IMR-90 (cell line): ENCODE data around the gene PLXNA4. TPM values are rescaled to one million over a fixed set of nuclear protein-coding genes. Genes with fewer than 3 reads are reported as not detected.

Source experiments
- ATAC-seq: fragments of 200-7000 bp; cut with Tn5 transposase; 2 replicates; pipeline ENCODE4 v1.9.1; 2020; ENCODE audit warnings: low read depth, mild to moderate bottlenecking, moderate library complexity
- BruUV-seq: library from RNA; stranded (reverse); fragments of 400-500 nt; replicated peaks from 2 replicates; lab custom pipeline; 2021; lab: Mats Ljungman, UMichigan
- CTCF ChIA-PET: fragments of 300-600 bp; formaldehyde crosslinking; extraction: SDS; loops from one replicate; lab custom pipeline; 2021; ENCODE audit warnings: antibody characterized with exemption; lab: Yijun Ruan, JAX
- POLR2A ChIA-PET: fragments of 300-600 bp; sonication (Branson Sonifier 250); formaldehyde crosslinking; loops from one replicate; lab custom pipeline; 2022; ENCODE audit warnings: antibody characterized with exemption; ENCODE audit not compliant: unreplicated experiment; lab: Charles Lee
- DNase-seq: peaks from one replicate; pipeline ENCODE4 v3.0.0; 2013
- H2AFZ ChIP-seq: replicated peaks from 2 replicates; pipeline ENCODE3; 2013; ENCODE audit warnings: low read length, mild to moderate bottlenecking; ENCODE audit not compliant: poor library complexity
- H2AK5ac ChIP-seq: 2 replicates; pipeline ENCODE4 v1.6.1; 2013; ENCODE audit warnings: low read depth, low read length, inconsistent platforms
- H2AK9ac ChIP-seq: replicated peaks from 2 replicates; pipeline ENCODE3; 2013; ENCODE audit warnings: mild to moderate bottlenecking, low read depth, low read length, moderate library complexity; ENCODE audit not compliant: poor library complexity
- H2BK120ac ChIP-seq: 2 replicates; pipeline ENCODE4 v1.6.1; 2013; ENCODE audit warnings: low read depth, low read length, inconsistent platforms
- H2BK15ac ChIP-seq: 3 replicates; pipeline ENCODE4 v1.6.1; 2013; ENCODE audit warnings: low read depth, low read length, inconsistent platforms
- H2BK20ac ChIP-seq: 2 replicates; pipeline ENCODE4 v1.6.1; 2013; ENCODE audit warnings: low read depth, mild to moderate bottlenecking, inconsistent platforms, low read length, moderate library complexity
- H2BK5ac ChIP-seq: 2 replicates; pipeline ENCODE4 v1.6.1; 2013; ENCODE audit warnings: mild to moderate bottlenecking, low read depth, low read length, inconsistent platforms; ENCODE audit not compliant: poor library complexity, severe bottlenecking
- H3K14ac ChIP-seq: replicated peaks from 2 replicates; pipeline ENCODE4 v1.6.1; 2013; ENCODE audit warnings: low read depth, low read length, inconsistent platforms
- H3K18ac ChIP-seq: 2 replicates; pipeline ENCODE4 v1.6.1; 2013; ENCODE audit warnings: low read depth, low read length, control low read depth
- H3K23ac ChIP-seq: 2 replicates; pipeline ENCODE4 v1.6.1; 2013; ENCODE audit warnings: low read depth, low read length, inconsistent platforms
- H3K27ac ChIP-seq: 2 replicates; pipeline ENCODE4 v1.5.1; 2013; ENCODE audit warnings: mild to moderate bottlenecking, control low read depth, low read length; ENCODE audit not compliant: insufficient read depth
- H3K27me3 ChIP-seq: 2 replicates; pipeline ENCODE4 v1.6.1; 2013; ENCODE audit warnings: low read length; ENCODE audit not compliant: control insufficient read depth, insufficient read depth
- H3K36me3 ChIP-seq: 2 replicates; pipeline ENCODE4 v1.6.1; 2013; ENCODE audit warnings: low read length, mixed read lengths; ENCODE audit not compliant: control insufficient read depth, insufficient read depth
- H3K4ac ChIP-seq: 2 replicates; pipeline ENCODE4 v1.6.1; 2013; ENCODE audit warnings: low read depth, low read length, inconsistent platforms
- H3K4me1 ChIP-seq: 2 replicates; pipeline ENCODE4 v1.6.1; 2013; ENCODE audit warnings: low read length, mixed read lengths; ENCODE audit not compliant: control insufficient read depth, insufficient read depth
- H3K4me2 ChIP-seq: 2 replicates; pipeline ENCODE4 v1.6.1; 2013; ENCODE audit warnings: low read depth, mild to moderate bottlenecking, control low read depth, low read length, moderate library complexity
- H3K4me3 ChIP-seq: 2 replicates; pipeline ENCODE4 v1.5.1; 2013; ENCODE audit warnings: low read depth, mild to moderate bottlenecking, control low read depth, low read length, moderate library complexity; ENCODE audit not compliant: insufficient read depth
- H3K56ac ChIP-seq: 2 replicates; pipeline ENCODE4 v1.6.1; 2013; ENCODE audit warnings: low read length, inconsistent platforms; ENCODE audit not compliant: insufficient read depth; ENCODE audit errors: extremely low read depth
- H3K79me1 ChIP-seq, 2 experiments: 2 replicates each; pipeline ENCODE4 v1.6.1; 2013; ENCODE audit warnings: low read length in 2 of 2, inconsistent platforms in 1 of 2, low read depth in 1 of 2
- H3K9ac ChIP-seq: 2 replicates; pipeline ENCODE4 v1.6.1; 2013; ENCODE audit warnings: low read depth, low read length, control low read depth
- H3K9me1 ChIP-seq: 2 replicates; pipeline ENCODE4 v1.6.1; 2013; ENCODE audit warnings: low read length, inconsistent platforms; ENCODE audit not compliant: insufficient read depth
- H3K9me3 ChIP-seq: 2 replicates; pipeline ENCODE4 v1.6.1; 2013; ENCODE audit warnings: low read length; ENCODE audit not compliant: control insufficient read depth, insufficient read depth
- H4K20me1 ChIP-seq: 2 replicates; pipeline ENCODE4 v1.6.1; 2013; ENCODE audit warnings: low read length, inconsistent platforms; ENCODE audit not compliant: insufficient read depth
- H4K5ac ChIP-seq: 2 replicates; pipeline ENCODE4 v1.6.1; 2013; ENCODE audit warnings: mild to moderate bottlenecking, low read depth, low read length, control low read depth
- H4K8ac ChIP-seq, 2 experiments: 2 replicates each; pipeline ENCODE4 v1.6.1; 2013; ENCODE audit warnings: low read depth in 2 of 2, low read length in 2 of 2, control low read depth in 1 of 2, inconsistent platforms in 1 of 2
- H4K91ac ChIP-seq: 2 replicates; pipeline ENCODE4 v1.6.1; 2013; ENCODE audit warnings: low read depth, low read length, inconsistent platforms; ENCODE audit not compliant: insufficient read depth
- BHLHE40 ChIP-seq: fragments of 150-350 bp; IDR thresholded peaks from 2 replicates; pipeline ENCODE4 v1.6.1; 2016; ENCODE audit warnings: mild to moderate bottlenecking, low read depth, low read length
- CEBPB ChIP-seq: IDR thresholded peaks from 2 replicates; pipeline ENCODE4 v1.6.1; 2012; ENCODE audit warnings: low read depth, low read length, improper control_type of control experiment
- CHD1 ChIP-seq: IDR thresholded peaks from 2 replicates; pipeline ENCODE4 v1.6.1; 2012; ENCODE audit warnings: low read depth, low read length, improper control_type of control experiment
- FOS ChIP-seq: fragments of 150-350 bp; IDR thresholded peaks from 2 replicates; pipeline ENCODE4 v1.6.1; 2016; ENCODE audit warnings: low read depth, low read length
- MAFK ChIP-seq: IDR thresholded peaks from 2 replicates; pipeline ENCODE4 v1.6.1; 2012; ENCODE audit warnings: low read depth, low read length, improper control_type of control experiment
- MAZ ChIP-seq: IDR thresholded peaks from 2 replicates; pipeline ENCODE4 v1.6.1; 2012; ENCODE audit warnings: low read depth, mild to moderate bottlenecking, low read length, improper control_type of control experiment, moderate library complexity, borderline replicate concordance
- MXI1 ChIP-seq: IDR thresholded peaks from 2 replicates; pipeline ENCODE4 v1.6.1; 2012; ENCODE audit warnings: low read depth, mild to moderate bottlenecking, low read length, moderate library complexity, borderline replicate concordance
- NFE2L2 ChIP-seq: fragments of 150-350 bp; IDR thresholded peaks from 2 replicates; pipeline ENCODE4 v1.6.1; 2016; ENCODE audit warnings: low read depth, mild to moderate bottlenecking, low read length
- POLR2A ChIP-seq: IDR thresholded peaks from 2 replicates; pipeline ENCODE4 v1.6.1; 2012; ENCODE audit warnings: mild to moderate bottlenecking, low read depth, low read length
- RAD21 ChIP-seq: IDR thresholded peaks from 2 replicates; pipeline ENCODE4 v1.6.1; 2012; ENCODE audit warnings: low read length, improper control_type of control experiment
- RCOR1 ChIP-seq: IDR thresholded peaks from 2 replicates; pipeline ENCODE4 v1.6.1; 2012; ENCODE audit warnings: mild to moderate bottlenecking, low read length, improper control_type of control experiment; ENCODE audit not compliant: insufficient replicate concordance
- RFX5 ChIP-seq: IDR thresholded peaks from 2 replicates; pipeline ENCODE4 v1.8.0; 2012; ENCODE audit warnings: low read depth, mild to moderate bottlenecking, low read length, moderate library complexity
- SMC3 ChIP-seq: fragments of 150-350 bp; IDR thresholded peaks from 2 replicates; pipeline ENCODE4 v1.6.1; 2016; ENCODE audit warnings: low read depth, mild to moderate bottlenecking, antibody characterized with exemption, low read length, moderate library complexity
- WGBS, 2 experiments: methylation state at CpG; one replicate each; pipeline versions ENCODE4 v1.1.5 to v1.1.7; 2013; ENCODE audit warnings: missing lambda C conversion rate in 2 of 2; ENCODE audit not compliant: insufficient read length in 1 of 2; ENCODE audit errors: extremely low coverage in 2 of 2; 5-methylcytosine and 5-hydroxymethylcytosine counted together
- dilution Hi-C: fragments of 300-500 bp; cut with HindIII; formaldehyde crosslinking; loops from one replicate; pipeline ENCODE4 v1.14.3; 2018; ENCODE audit warnings: low sequenced_read_pairs; ENCODE audit not compliant: unreplicated experiment
- in situ Hi-C: fragments of 300-500 bp; cut with MboI; formaldehyde crosslinking; loops from 3 replicates; pipeline ENCODE4 v1.14.3; 2019; ENCODE audit warnings: low sequenced_read_pairs, inconsistent platforms, mixed read lengths
- intact Hi-C: fragments of 100-400 bp; cut with micrococcal nuclease; formaldehyde crosslinking; loops from 2 replicates; pipeline ENCODE4 v1.10.0; 2022
- polyA plus RNA-seq, 3 experiments: library from polyadenylated mRNA; depleted of rRNA; stranded (reverse); fragments of >200 nt; gene quantifications; 2 replicates each; pipeline ENCODE4 v1.2.3, GENCODE V29; 2012; ENCODE audit warnings: low replicate concordance in 1 of 3
- total RNA-seq: library from RNA; depleted of rRNA; stranded (reverse); fragments of >200 nt; gene quantifications from 2 replicates; pipeline ENCODE4 v1.2.3, GENCODE V29; 2012
- TF ChIP-seq, protein P1 (sequence below): fragments of 150-350 bp; IDR thresholded peaks from 2 replicates; pipeline ENCODE4 v1.6.1; 2016; ENCODE audit warnings: low read depth, mild to moderate bottlenecking, low read length, moderate library complexity, borderline replicate concordance
- TF ChIP-seq, protein P2 (sequence below): fragments of 150-350 bp; IDR thresholded peaks from 2 replicates; pipeline ENCODE4 v1.6.1; 2017; ENCODE audit warnings: mild to moderate bottlenecking, antibody characterized with exemption, low read length, low read depth
- TF ChIP-seq, protein P3 (sequence below): conservative IDR thresholded peaks from 2 replicates; pipeline ENCODE4 v1.5.1; 2012; ENCODE audit warnings: mild to moderate bottlenecking, low read depth, low read length, improper control_type of control experiment

PLXNA4 gene
- total and polyA plus RNA-seq, 2 of the 4 experiments (the other 2 are of a cell fraction): under 0.01 TPM

DNA sequence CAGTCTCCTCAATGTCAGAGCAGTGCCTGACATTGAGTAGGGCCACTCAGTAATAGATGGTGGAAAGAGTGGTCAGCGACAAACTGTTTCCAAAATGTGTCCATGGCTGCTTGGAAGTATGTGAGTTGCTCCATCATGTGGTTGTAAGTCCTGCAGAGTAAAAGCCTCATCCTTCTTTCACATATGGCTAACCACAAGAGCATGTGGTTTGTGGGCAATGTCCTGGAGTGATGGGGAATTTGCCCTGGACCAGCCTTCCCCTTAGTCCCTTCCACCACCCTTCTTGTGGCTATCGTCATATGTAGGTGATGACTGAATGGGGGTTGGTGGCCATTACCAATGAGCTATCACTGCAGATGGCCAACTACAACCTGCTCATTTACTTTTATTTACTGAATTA lies 33.0 kb upstream of the PLXNA4 start:
- in situ Hi-C loops: no loop called here
- dilution Hi-C loops: no loop called here

More for the DNA sequence above, 33.0 kb upstream of the PLXNA4 start:
- Histone ChIP-seq H4K8ac (no peak overlapping the region), H2BK20ac (no peak overlapping the region), H2BK5ac (no peak overlapping the region), H3K14ac (no peak overlapping the region), H3K4ac (no peak overlapping the region), H2AFZ (no peak overlapping the region), H2BK15ac (no peak overlapping the region), H2BK120ac (no peak overlapping the region), H2AK5ac (no peak overlapping the region), H3K4me3 (no peak overlapping the region), H4K91ac (no peak overlapping the region), H3K4me1 (no peaks in the 10 kb centered on the region), H3K9ac (no peak overlapping the region), H3K27ac (no peak overlapping the region), H3K36me3 (no peaks in the 10 kb centered on the region), H3K23ac (no peak overlapping the region), H3K56ac (no peak overlapping the region), H3K18ac (no peak overlapping the region), H4K5ac (no peak overlapping the region), H3K79me1 (no peaks in the 10 kb centered on the region), H3K4me2 (no peak overlapping the region), H3K27me3 (no peaks in the 10 kb centered on the region; the same call in 1 of the 2 replicates), H3K9me1 (no peaks in the 10 kb centered on the region), H2AK9ac (no peak overlapping the region), H3K9me3 (no peaks in the 10 kb centered on the region), H4K20me1 (no peaks in the 10 kb centered on the region)
- TF ChIP-seq SMC3: no peak
- TF ChIP-seq CHD1: no peak
- TF ChIP-seq RAD21: no peak
- TF ChIP-seq, protein P1, sequence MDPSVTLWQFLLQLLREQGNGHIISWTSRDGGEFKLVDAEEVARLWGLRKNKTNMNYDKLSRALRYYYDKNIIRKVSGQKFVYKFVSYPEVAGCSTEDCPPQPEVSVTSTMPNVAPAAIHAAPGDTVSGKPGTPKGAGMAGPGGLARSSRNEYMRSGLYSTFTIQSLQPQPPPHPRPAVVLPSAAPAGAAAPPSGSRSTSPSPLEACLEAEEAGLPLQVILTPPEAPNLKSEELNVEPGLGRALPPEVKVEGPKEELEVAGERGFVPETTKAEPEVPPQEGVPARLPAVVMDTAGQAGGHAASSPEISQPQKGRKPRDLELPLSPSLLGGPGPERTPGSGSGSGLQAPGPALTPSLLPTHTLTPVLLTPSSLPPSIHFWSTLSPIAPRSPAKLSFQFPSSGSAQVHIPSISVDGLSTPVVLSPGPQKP: no peak
- TF ChIP-seq RFX5: no peak
- no peak for TF ChIP-seq BHLHE40
- no peak for TF ChIP-seq RCOR1
- TF ChIP-seq, protein P2, sequence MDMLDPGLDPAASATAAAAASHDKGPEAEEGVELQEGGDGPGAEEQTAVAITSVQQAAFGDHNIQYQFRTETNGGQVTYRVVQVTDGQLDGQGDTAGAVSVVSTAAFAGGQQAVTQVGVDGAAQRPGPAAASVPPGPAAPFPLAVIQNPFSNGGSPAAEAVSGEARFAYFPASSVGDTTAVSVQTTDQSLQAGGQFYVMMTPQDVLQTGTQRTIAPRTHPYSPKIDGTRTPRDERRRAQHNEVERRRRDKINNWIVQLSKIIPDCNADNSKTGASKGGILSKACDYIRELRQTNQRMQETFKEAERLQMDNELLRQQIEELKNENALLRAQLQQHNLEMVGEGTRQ: no peak
- TF ChIP-seq POLR2A: no peak
- no peak for TF ChIP-seq MAFK
- TF ChIP-seq MAZ: no peak
- no peak for TF ChIP-seq CEBPB
- TF ChIP-seq FOS: no peak
- TF ChIP-seq NFE2L2: no peak
- no peak for TF ChIP-seq MXI1
- TF ChIP-seq, protein P3, sequence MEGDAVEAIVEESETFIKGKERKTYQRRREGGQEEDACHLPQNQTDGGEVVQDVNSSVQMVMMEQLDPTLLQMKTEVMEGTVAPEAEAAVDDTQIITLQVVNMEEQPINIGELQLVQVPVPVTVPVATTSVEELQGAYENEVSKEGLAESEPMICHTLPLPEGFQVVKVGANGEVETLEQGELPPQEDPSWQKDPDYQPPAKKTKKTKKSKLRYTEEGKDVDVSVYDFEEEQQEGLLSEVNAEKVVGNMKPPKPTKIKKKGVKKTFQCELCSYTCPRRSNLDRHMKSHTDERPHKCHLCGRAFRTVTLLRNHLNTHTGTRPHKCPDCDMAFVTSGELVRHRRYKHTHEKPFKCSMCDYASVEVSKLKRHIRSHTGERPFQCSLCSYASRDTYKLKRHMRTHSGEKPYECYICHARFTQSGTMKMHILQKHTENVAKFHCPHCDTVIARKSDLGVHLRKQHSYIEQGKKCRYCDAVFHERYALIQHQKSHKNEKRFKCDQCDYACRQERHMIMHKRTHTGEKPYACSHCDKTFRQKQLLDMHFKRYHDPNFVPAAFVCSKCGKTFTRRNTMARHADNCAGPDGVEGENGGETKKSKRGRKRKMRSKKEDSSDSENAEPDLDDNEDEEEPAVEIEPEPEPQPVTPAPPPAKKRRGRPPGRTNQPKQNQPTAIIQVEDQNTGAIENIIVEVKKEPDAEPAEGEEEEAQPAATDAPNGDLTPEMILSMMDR: no peak
- POLR2A ChIA-PET: no interaction called here
- no peak for ATAC-seq
- intact Hi-C loops: no loop called here
- no peak for DNase-seq
- BruUV-seq: no TSS peak
- no CpG with 5 or more reads among the region's 2 CpGs for WGBS, 2 experiments
- CTCF ChIA-PET: no interaction called here
